HG03045 (cell line): ENCODE data around the gene PANX1.

Experiments used
- ATAC-seq: cut with Tn5 transposase; IDR thresholded peaks from one replicate; pipeline ENCODE4 v1.9.1; 2021; ENCODE audit warnings: mild to moderate bottlenecking, moderate library complexity; ENCODE audit not compliant: unreplicated experiment

Gene PANX1

GRCh38 chr11:94129512-94130297 is 1.1 kb downstream of the PANX1 start:
- no peak for ATAC-seq

GRCh38 chr11:94130298-94131046 is 1.8 kb downstream of the PANX1 start:
- ATAC-seq = no peak

GRCh38 chr11:94131047-94131717 is 2.5 kb downstream of the PANX1 start:
- ATAC-seq = no peak

- ATAC-seq = no peak
Measured at GRCh38 chr11:94131718-94132115, 3.1 kb downstream of the PANX1 start.

- no peak for ATAC-seq
Measured at GRCh38 chr11:94132152-94132558, 3.5 kb downstream of the PANX1 start.

GRCh38 chr11:94132823-94133408 is 4.3 kb downstream of the PANX1 start:
- no peak for ATAC-seq

GRCh38 chr11:94133752-94134151 is 5.1 kb downstream of the PANX1 start:
- ATAC-seq = no peak

- ATAC-seq = no peak
Measured at GRCh38 chr11:94134651-94135512, 6.2 kb downstream of the PANX1 start.

GRCh38 chr11:94139416-94139815 is 10.8 kb downstream of the PANX1 start:
- ATAC-seq = no peak

- no peak for ATAC-seq
Measured at GRCh38 chr11:94140154-94140655, 11.6 kb downstream of the PANX1 start.

- ATAC-seq = no peak
Measured at GRCh38 chr11:94141511-94142307, 13.1 kb downstream of the PANX1 start.

- ATAC-seq = no peak
Measured at GRCh38 chr11:94142308-94143281, 14.0 kb downstream of the PANX1 start.

GRCh38 chr11:94144216-94144615 is 15.6 kb downstream of the PANX1 start:
- ATAC-seq = no peak

GRCh38 chr11:94144664-94145063 is 16.0 kb downstream of the PANX1 start:
- no peak for ATAC-seq

- ATAC-seq = no peak
Measured at GRCh38 chr11:94145431-94145830, 16.8 kb downstream of the PANX1 start.

- no peak for ATAC-seq
Measured at GRCh38 chr11:94145916-94146315, 17.3 kb downstream of the PANX1 start.

GRCh38 chr11:94147433-94147845 is 18.8 kb downstream of the PANX1 start:
- no peak for ATAC-seq

GRCh38 chr11:94148189-94148588 is 19.5 kb downstream of the PANX1 start:
- ATAC-seq = no peak
